Measurements from ENCODE around the gene TMEM62. TPM values are rescaled to one million over a fixed set of nuclear protein-coding genes. Genes with fewer than 3 reads are reported as not detected.
A peak's percentile ranks its signal among the peaks of the same experiment; 100 is the strongest.

Gene TMEM62
- total and polyA plus RNA-seq, 2 experiments from 2014 or later = 8.6 to 9.1 TPM

DNA sequence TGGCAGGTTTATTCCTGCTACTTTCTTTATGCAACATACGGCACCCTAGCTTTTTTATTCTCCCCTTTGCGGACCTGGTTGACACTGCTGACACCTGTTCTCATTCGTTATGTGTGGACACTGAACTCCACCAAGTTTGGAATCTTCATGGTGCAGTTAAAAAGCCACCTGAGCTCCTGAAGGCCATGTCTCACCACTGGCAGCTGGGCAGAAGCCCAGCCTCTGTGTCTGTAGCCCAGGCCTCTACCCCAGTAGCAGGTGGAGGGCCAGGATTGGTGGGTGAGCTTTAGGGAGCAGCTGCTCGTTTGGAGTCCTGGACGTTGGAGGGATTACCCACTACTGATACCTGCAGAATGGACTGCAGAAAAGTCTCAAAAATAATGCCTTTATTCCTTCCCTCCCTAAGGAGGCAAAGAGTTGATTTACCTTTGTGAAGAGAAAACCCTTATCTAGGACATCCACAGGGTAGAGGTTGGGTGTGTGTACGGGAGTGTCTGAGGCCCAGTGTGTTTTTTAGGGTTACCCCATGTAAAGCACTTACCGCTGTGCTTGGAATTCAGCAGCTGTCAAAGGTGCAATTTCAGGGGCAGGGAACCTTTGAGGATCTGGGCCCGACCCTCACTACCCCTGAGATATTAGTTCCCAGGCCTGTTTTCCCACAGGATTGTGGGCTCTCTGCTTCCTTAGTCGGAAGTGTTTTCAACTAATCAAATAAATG, 51.2 kb downstream of the TMEM62 start:
- TF ChIP-seq, protein P1, sequence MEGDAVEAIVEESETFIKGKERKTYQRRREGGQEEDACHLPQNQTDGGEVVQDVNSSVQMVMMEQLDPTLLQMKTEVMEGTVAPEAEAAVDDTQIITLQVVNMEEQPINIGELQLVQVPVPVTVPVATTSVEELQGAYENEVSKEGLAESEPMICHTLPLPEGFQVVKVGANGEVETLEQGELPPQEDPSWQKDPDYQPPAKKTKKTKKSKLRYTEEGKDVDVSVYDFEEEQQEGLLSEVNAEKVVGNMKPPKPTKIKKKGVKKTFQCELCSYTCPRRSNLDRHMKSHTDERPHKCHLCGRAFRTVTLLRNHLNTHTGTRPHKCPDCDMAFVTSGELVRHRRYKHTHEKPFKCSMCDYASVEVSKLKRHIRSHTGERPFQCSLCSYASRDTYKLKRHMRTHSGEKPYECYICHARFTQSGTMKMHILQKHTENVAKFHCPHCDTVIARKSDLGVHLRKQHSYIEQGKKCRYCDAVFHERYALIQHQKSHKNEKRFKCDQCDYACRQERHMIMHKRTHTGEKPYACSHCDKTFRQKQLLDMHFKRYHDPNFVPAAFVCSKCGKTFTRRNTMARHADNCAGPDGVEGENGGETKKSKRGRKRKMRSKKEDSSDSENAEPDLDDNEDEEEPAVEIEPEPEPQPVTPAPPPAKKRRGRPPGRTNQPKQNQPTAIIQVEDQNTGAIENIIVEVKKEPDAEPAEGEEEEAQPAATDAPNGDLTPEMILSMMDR (IDR thresholded peaks at IDR 0.05; ENCODE audit: low read depth, low read length) = no peak
- H3K4me3 ChIP-seq = peak overlapping the region; percentile 58

GRCh38 chr15:43185157-43186002, 52.0 kb downstream of the TMEM62 start, which contains the start of gene CCNDBP1:
TSS of gene CCNDBP1 (plus strand) at chr15:43185403. CDS start at chr15:43185499, 96 bp downstream.
- DNase-seq (ENCODE audit: low read depth in 1 of 2, low spot score in 1 of 2) = peak; percentile 81 to 97
- H3K27me3 ChIP-seq = no peaks in the 10 kb centered on the region
- peak within 1 kb of the TSS; percentile 58 for H3K4me3 ChIP-seq
- TF ChIP-seq, protein P1 (IDR thresholded peaks at IDR 0.05; ENCODE audit: low read depth, low read length) = peak; percentile 50
- H3K9me3 ChIP-seq (ENCODE audit: low read depth) = no peaks in the 10 kb centered on the region
- H3K4me1 ChIP-seq (ENCODE audit: low read depth) = peaks cover 2% of the 10 kb centered on the region
- peak within 1 kb of the TSS; percentile 92 for H3K27ac ChIP-seq
- peaks cover 5% of the 10 kb centered on the region for H3K36me3 ChIP-seq

More for the DNA sequence above, 51.2 kb downstream of the TMEM62 start:
- peaks cover 3% of the 10 kb centered on the region for H3K36me3 ChIP-seq
- no peaks in the 10 kb centered on the region for H3K9me3 ChIP-seq (ENCODE audit: low read depth)
- DNase-seq (ENCODE audit: low read depth in 1 of 2, low spot score in 1 of 2) = no peak
- H3K27me3 ChIP-seq = no peaks in the 10 kb centered on the region
- peaks cover 2% of the 10 kb centered on the region for H3K4me1 ChIP-seq (ENCODE audit: low read depth)
- peak overlapping the region; percentile 6 for H3K27ac ChIP-seq

DNA sequence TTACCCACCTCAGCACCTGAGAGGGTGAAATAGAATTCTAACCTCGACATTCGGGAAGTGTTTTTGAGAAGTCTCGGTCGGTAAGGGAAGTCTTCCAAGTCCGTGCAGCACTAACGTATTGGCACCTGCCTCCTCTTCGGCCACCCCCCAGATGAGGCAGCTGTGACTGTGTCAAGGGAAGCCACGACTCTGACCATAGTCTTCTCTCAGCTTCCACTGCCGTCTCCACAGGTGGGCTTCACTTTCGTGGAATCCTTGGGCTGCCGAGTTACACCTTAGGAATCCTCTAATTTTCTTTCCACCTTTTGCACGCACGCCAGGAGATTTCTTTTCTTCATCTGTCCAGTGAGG, 52.6 kb downstream of the TMEM62 start:
- no peak for DNase-seq (ENCODE audit: low read depth in 1 of 2, low spot score in 1 of 2)
- Histone ChIP-seq H3K27ac (peak overlapping the region; percentile 92), H3K27me3 (no peaks in the 10 kb centered on the region), H3K36me3 (peaks cover 11% of the 10 kb centered on the region), H3K4me3 (peak overlapping the region; percentile 58), H3K9me3 (ENCODE audit: low read depth) (no peaks in the 10 kb centered on the region), H3K4me1 (ENCODE audit: low read depth) (peaks cover 2% of the 10 kb centered on the region)
- TF ChIP-seq, protein P1 (IDR thresholded peaks at IDR 0.05; ENCODE audit: low read depth, low read length) = no peak

DNA sequence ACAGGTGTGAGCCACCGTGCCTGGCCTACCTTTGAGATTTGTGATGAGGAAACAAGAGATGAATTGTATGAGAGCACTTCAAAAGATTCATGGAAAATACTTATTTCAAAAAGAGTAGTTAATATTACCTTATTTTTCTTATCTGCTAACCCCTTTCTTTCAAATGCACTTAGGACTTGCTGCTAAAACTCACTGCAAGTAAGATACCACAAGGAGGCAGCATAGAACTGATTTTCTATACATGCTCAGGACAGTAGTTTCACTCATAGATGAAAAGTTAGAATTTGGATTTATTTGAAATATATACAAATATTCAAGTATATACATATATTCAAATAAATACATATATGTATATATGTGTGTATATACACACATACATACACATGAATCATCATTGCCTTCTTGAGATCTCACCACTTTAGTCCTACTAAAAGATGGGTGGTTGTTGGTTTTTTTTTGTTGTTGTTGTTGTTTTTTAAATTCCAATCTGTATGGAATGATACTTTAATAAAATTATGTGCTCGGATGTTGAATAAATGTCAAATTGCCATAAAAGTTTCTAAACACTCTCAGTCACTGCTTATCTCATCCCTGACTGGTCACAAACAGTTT, 54.3 kb downstream of the TMEM62 start:
- TF ChIP-seq, protein P1 (IDR thresholded peaks at IDR 0.05; ENCODE audit: low read depth, low read length) = peak; percentile 67
- Histone ChIP-seq H3K27ac (no peak overlapping the region), H3K9me3 (ENCODE audit: low read depth) (no peaks in the 10 kb centered on the region), H3K4me3 (no peak overlapping the region), H3K4me1 (ENCODE audit: low read depth) (peaks cover 2% of the 10 kb centered on the region), H3K36me3 (peaks cover 28% of the 10 kb centered on the region), H3K27me3 (no peaks in the 10 kb centered on the region)
- DNase-seq (ENCODE audit: low read depth in 1 of 2, low spot score in 1 of 2) = peak; percentile 57 to 72

DNA sequence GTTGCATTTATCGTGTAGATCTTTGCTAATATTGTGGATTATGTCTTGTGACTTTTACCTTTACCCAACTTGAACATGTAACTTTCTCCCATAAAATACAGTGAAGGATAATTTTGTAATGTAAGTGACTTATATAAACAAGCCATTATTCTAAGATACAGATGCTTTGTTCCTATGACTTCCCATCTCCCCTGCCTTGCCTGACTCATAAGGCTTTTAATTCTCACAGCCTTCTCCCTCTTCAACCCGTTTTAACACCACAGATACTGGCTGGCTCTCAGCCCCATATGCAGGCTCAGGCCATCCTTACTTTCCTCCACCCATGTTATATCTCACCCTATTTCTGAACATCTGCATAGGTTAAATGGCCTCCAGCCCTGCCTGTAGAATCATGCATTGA, 55.9 kb downstream of the TMEM62 start:
- Histone ChIP-seq H3K36me3 (peaks cover 38% of the 10 kb centered on the region), H3K4me1 (ENCODE audit: low read depth) (peaks cover 2% of the 10 kb centered on the region), H3K27me3 (no peaks in the 10 kb centered on the region), H3K27ac (no peak overlapping the region), H3K9me3 (ENCODE audit: low read depth) (no peaks in the 10 kb centered on the region), H3K4me3 (no peak overlapping the region)
- TF ChIP-seq, protein P1 (IDR thresholded peaks at IDR 0.05; ENCODE audit: low read depth, low read length) = no peak
- DNase-seq (ENCODE audit: low read depth in 1 of 2, low spot score in 1 of 2) = no peak
